Keratinocyte (primary cell): ENCODE data around the gene OSBPL1A.

Experiments
- CTCF ChIP-seq, 3 experiments: IDR thresholded peaks in 1 of 3; conservative IDR thresholded peaks in 1 of 3; optimal IDR thresholded peaks in 1 of 3; 2 replicates in 2 of 3; 3 replicates in 1 of 3; pipeline versions ENCODE3 to v1.5.1; 2011; ENCODE audit warnings: low read length in 3 of 3, mild to moderate bottlenecking in 3 of 3, moderate library complexity in 2 of 3, control low read depth in 1 of 3, inconsistent platforms in 1 of 3; ENCODE audit not compliant: insufficient read depth in 2 of 3; ENCODE audit errors: extremely low read depth in 1 of 3
- EZH2 ChIP-seq: IDR thresholded peaks from one replicate; pipeline ENCODE4 v1.6.1; 2012; ENCODE audit warnings: inconsistent platforms, mild to moderate bottlenecking, low read length, moderate library complexity

- TF ChIP-seq CTCF (optimal IDR thresholded peaks at IDR 0.05 in 1 of 3, IDR thresholded peaks at IDR 0.05 in 1 of 3, conservative IDR thresholded peaks at IDR 0.05 in 1 of 3; ENCODE audit: extremely low read depth in 1 of 3, insufficient read depth in 2 of 3, low read length in 3 of 3) (peak; percentile 5 to 44 (median 16)), EZH2 (no peak)
Measured at GRCh38 chr18:24402209-24402785, 4.7 kb upstream of the OSBPL1A start.
